NCI-H187 treated with DMSO at 0.1 percent for 48 hours (cell line): ENCODE results near the gene WDR70.

Experiments
- DNase-seq: peaks from one replicate; lab custom pipeline; 2025; lab: John Stamatoyannopoulos, UW

Gene WDR70

GRCh38 chr5:37723162-37723961 is 344.2 kb downstream of the WDR70 start:
- no peak for DNase-seq

GRCh38 chr5:37724395-37725125 is 345.4 kb downstream of the WDR70 start:
- DNase-seq = no peak

GRCh38 chr5:37725185-37725584 is 346.1 kb downstream of the WDR70 start:
- no peak for DNase-seq

- no peak for DNase-seq
These were observed 348.1 kb downstream of the WDR70 start for GRCh38 chr5:37727238-37727637.

GRCh38 chr5:37730896-37731455 is 351.9 kb downstream of the WDR70 start:
- no peak for DNase-seq

- no peak for DNase-seq
These were observed 355.0 kb downstream of the WDR70 start for GRCh38 chr5:37734114-37734513.

GRCh38 chr5:37735649-37736347 is 356.7 kb downstream of the WDR70 start:
- DNase-seq = no peak

- no peak for DNase-seq
These were observed 357.3 kb downstream of the WDR70 start for GRCh38 chr5:37736397-37736796.

GRCh38 chr5:37737326-37738056 is 358.4 kb downstream of the WDR70 start:
- no peak for DNase-seq

- DNase-seq = no peak
These were observed 359.1 kb downstream of the WDR70 start for GRCh38 chr5:37738057-37738691.

GRCh38 chr5:37738865-37739488 is 359.9 kb downstream of the WDR70 start:
- DNase-seq = no peak

GRCh38 chr5:37739817-37740261 is 360.7 kb downstream of the WDR70 start:
- no peak for DNase-seq

- no peak for DNase-seq
These were observed 361.4 kb downstream of the WDR70 start for GRCh38 chr5:37740331-37741066.

GRCh38 chr5:37742111-37742510 is 363.0 kb downstream of the WDR70 start:
- DNase-seq = no peak

- DNase-seq = no peak
These were observed 372.1 kb downstream of the WDR70 start for GRCh38 chr5:37751227-37751626.

- no peak for DNase-seq
These were observed 375.9 kb downstream of the WDR70 start for GRCh38 chr5:37754976-37755375.

- no peak for DNase-seq
These were observed 376.5 kb downstream of the WDR70 start for GRCh38 chr5:37755581-37755980.

GRCh38 chr5:37756248-37756647 is 377.1 kb downstream of the WDR70 start:
- no peak for DNase-seq

GRCh38 chr5:37757980-37758582 is 379.0 kb downstream of the WDR70 start:
- no peak for DNase-seq

GRCh38 chr5:37767251-37767650 is 388.1 kb downstream of the WDR70 start:
- no peak for DNase-seq
